ENCODE results near the gene SEBOX. TPM values are rescaled to one million over a fixed set of nuclear protein-coding genes. Genes with fewer than 3 reads are reported as not detected.
A peak's percentile ranks its signal among the peaks of the same experiment; 100 is the strongest.

Gene SEBOX
- total and polyA plus RNA-seq, 2 experiments from 2014 or later: 0.44 TPM; not detected in 1

GRCh38 chr17:28320215-28321061, 44.6 kb downstream of the SEBOX start:
- Histone ChIP-seq H3K9me3 (ENCODE audit: low read depth) (no peaks in the 10 kb centered on the region), H3K27me3 (no peaks in the 10 kb centered on the region), H3K27ac (no peak overlapping the region), H3K4me1 (ENCODE audit: low read depth) (peaks cover 13% of the 10 kb centered on the region), H3K4me3 (peak overlapping the region; percentile 42), H3K36me3 (no peaks in the 10 kb centered on the region)
- DNase-seq (ENCODE audit: low read depth in 1 of 2, low spot score in 1 of 2): no peak
- TF ChIP-seq, protein P1, sequence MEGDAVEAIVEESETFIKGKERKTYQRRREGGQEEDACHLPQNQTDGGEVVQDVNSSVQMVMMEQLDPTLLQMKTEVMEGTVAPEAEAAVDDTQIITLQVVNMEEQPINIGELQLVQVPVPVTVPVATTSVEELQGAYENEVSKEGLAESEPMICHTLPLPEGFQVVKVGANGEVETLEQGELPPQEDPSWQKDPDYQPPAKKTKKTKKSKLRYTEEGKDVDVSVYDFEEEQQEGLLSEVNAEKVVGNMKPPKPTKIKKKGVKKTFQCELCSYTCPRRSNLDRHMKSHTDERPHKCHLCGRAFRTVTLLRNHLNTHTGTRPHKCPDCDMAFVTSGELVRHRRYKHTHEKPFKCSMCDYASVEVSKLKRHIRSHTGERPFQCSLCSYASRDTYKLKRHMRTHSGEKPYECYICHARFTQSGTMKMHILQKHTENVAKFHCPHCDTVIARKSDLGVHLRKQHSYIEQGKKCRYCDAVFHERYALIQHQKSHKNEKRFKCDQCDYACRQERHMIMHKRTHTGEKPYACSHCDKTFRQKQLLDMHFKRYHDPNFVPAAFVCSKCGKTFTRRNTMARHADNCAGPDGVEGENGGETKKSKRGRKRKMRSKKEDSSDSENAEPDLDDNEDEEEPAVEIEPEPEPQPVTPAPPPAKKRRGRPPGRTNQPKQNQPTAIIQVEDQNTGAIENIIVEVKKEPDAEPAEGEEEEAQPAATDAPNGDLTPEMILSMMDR (IDR thresholded peaks at IDR 0.05; ENCODE audit: low read depth, low read length): no peak

- TF ChIP-seq, protein P1 (IDR thresholded peaks at IDR 0.05; ENCODE audit: low read depth, low read length): no peak
- no peaks in the 10 kb centered on the region for H3K27me3 ChIP-seq
- no peaks in the 10 kb centered on the region for H3K9me3 ChIP-seq (ENCODE audit: low read depth)
- H3K4me3 ChIP-seq: peak overlapping the region; percentile 42
- H3K4me1 ChIP-seq (ENCODE audit: low read depth): peaks cover 13% of the 10 kb centered on the region
- no peak for DNase-seq (ENCODE audit: low read depth in 1 of 2, low spot score in 1 of 2)
- no peaks in the 10 kb centered on the region for H3K36me3 ChIP-seq
- H3K27ac ChIP-seq: peak overlapping the region; percentile 71
These were observed 45.4 kb downstream of the SEBOX start for GRCh38 chr17:28319598-28319935.

DNA sequence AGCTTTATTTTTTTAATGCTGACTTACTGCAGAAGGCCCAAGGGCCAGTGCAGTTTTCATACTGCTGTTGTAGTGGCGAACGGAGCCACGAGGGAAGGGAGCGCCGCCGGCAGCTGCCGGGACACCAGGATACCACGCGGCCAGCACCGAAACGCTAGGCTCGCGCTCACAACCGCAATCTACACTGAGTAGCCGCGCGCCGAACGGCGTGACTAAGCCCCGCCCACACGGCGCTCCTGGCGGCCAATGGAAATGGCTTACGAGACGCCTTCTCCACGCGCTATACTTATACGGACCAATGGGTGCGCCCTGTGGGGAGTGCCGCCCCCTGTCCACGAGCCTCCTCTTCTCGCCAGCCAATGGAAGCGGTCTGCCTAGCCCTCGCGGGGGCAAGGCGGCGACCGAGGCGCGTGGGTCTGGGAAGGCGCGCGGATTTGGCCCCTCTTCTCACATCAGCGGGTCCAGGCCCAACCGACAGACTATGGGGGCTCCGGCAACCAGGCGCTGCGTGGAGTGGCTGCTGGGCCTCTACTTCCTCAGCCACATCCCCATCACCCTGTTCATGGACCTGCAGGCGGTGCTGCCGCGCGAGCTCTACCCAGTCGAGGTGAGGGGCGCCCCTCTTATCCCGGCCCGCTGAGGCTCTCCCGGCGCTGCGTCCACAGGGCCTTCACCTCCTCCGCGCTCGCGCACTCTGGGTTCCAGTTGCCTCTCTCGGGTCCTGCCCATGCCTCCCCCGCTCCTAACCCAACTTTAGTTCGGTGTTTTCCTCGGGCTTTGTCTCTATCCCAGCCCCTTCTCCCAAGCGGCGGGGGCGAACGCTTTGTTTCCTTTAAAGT, 46.0 kb downstream of the SEBOX start, which contains the start of gene TMEM97:
TMEM97 (plus strand) TSS at position 442 of the 839 bp plus-strand sequence; CDS start at position 482, 40 bp downstream.
- Histone ChIP-seq H3K36me3 (no peaks in the 10 kb centered on the region), H3K27me3 (no peaks in the 10 kb centered on the region), H3K4me1 (ENCODE audit: low read depth) (peaks cover 13% of the 10 kb centered on the region), H3K9me3 (ENCODE audit: low read depth) (no peaks in the 10 kb centered on the region), H3K27ac (peak within 1 kb of the TSS; percentile 71), H3K4me3 (peak within 1 kb of the TSS; percentile 42)
- DNase-seq (ENCODE audit: low read depth in 1 of 2, low spot score in 1 of 2): peak; percentile 98
- TF ChIP-seq, protein P1 (IDR thresholded peaks at IDR 0.05; ENCODE audit: low read depth, low read length): peak; percentile 0

DNA sequence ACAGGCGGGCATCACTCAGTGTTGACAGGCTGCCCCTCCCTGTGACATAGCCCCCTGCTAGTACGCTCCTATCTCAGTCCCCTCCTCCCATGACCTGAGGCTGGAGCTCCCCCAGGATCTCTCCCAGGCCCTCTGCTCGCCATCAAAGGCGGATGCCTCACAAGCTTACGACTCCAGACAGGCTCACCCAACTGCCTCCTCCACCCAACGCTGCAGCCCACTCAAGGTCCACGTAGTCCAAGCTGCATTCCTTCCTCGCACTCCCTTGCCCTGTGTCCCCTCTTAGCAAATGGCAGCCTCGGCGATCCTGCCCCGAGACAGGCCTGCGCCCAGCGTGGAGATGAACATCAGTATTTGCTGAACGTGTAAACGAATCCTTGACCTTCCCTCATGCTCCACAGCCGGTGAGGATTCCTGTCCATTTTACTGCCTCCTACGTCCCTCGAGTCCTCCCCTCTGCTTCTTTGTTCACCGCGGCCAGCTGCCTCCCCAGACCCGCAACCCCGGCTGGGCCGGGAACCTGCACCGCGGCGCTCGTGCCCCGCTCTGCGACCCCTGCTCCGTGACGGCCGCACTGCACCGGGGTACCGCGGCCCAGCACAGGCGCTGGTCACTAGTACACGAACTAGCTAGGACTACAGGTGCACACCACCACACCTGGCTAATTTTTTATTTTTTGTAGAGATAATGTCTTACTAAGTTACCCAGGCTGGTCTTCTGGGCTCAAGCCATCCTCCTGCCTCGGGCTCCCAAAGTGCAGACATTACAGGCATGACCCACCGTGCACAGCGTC, 46.8 kb downstream of the SEBOX start:
- TF ChIP-seq, protein P1 (IDR thresholded peaks at IDR 0.05; ENCODE audit: low read depth, low read length): no peak
- no peaks in the 10 kb centered on the region for H3K36me3 ChIP-seq
- no peaks in the 10 kb centered on the region for H3K9me3 ChIP-seq (ENCODE audit: low read depth)
- peak overlapping the region; percentile 29 for H3K27ac ChIP-seq
- peak overlapping the region; percentile 42 for H3K4me3 ChIP-seq
- DNase-seq (ENCODE audit: low read depth in 1 of 2, low spot score in 1 of 2): peak; percentile 10 to 22
- H3K27me3 ChIP-seq: no peaks in the 10 kb centered on the region
- H3K4me1 ChIP-seq (ENCODE audit: low read depth): peaks cover 13% of the 10 kb centered on the region
